Ovary (tissue), 3 donors: Measurements from ENCODE around the gene DSCAML1.

Experiments
- CTCF ChIP-seq, 3 donors: fragments of 450-650 bp in 2 of 3; fragments of 200-600 bp in 1 of 3; IDR thresholded peaks; one replicate each; pipeline versions ENCODE4 v1.5.1 to v1.8.0; 2016 to 2022; ENCODE audit warnings: antibody characterized with exemption in 3 of 3, mild to moderate bottlenecking in 1 of 3
- EP300 ChIP-seq: sonication (generic); formaldehyde crosslinking; IDR thresholded peaks from one replicate; pipeline ENCODE4 v1.6.1; 2017; ENCODE audit warnings: antibody characterized with exemption
- POLR2A ChIP-seq: fragments of 450-650 bp; IDR thresholded peaks from one replicate; pipeline ENCODE4 v1.6.1; 2017; ENCODE audit warnings: antibody characterized with exemption, mild to moderate bottlenecking, moderate library complexity
- donor health status: DM: no; HTN: no; CAD: no.

GRCh38 chr11:117618982-117619355 lies 178.0 kb downstream of the DSCAML1 start:
- TF ChIP-seq EP300 (no peak), CTCF (IDR thresholded peaks at IDR 0.05) (no peak), POLR2A (no peak)
